ENCODE results near the gene PIP5K1B. TPM values are rescaled to one million over a fixed set of nuclear protein-coding genes. Genes with fewer than 3 reads are reported as not detected.

PIP5K1B gene
- total and polyA plus RNA-seq, 10 of the 15 experiments (the other 5 are each of a cell fraction or from before 2014, with no cell fraction given), result 6.8 to 16.3 (median 10.6) TPM

- WGBS (ENCODE audit: insufficient coverage, insufficient replicate concordance, low lambda C conversion rate, missing lambda C conversion rate), result 94% methylated on average over 6 of the region's 6 CpGs
- ChIA-PET CTCF (no interaction called here), POLR2A (no interaction called here), SMC1A (ENCODE audit: uncharacterized antibody, unreplicated experiment) (no interaction called here), RAD21 (ENCODE audit: unreplicated experiment) (no interaction called here)
- no peak for FAIRE-seq
- Histone ChIP-seq H2AFZ (ENCODE audit: control insufficient read depth, low read depth, low read length) (no peak overlapping the region), H3K4me1 (ENCODE audit: control insufficient read depth, insufficient read depth, low read length) (no peaks in the 10 kb centered on the region), H3K9me3 (replicated peaks; ENCODE audit: control insufficient read depth, insufficient read depth, low read length) (no peaks in the 10 kb centered on the region), H3K79me2 (ENCODE audit: control insufficient read depth, insufficient read depth, low read length) (no peaks in the 10 kb centered on the region), H4K20me1 (ENCODE audit: control insufficient read depth, insufficient read depth) (no peaks in the 10 kb centered on the region), H3K4me3 (no peak overlapping the region), H3K36me3 (ENCODE audit: control insufficient read depth in 2 of 2, insufficient read depth in 2 of 2, low read length in 1 of 2) (peaks cover 0 to 3% of the 10 kb centered on the region in 2 experiments; a peak in 1 of 4 replicates), H3K4me2 (ENCODE audit: control insufficient read depth, insufficient read depth) (no peak overlapping the region), H3K27me3 (replicated peaks in 1 of 2; ENCODE audit: control insufficient read depth in 2 of 2, insufficient read depth in 2 of 2, low read length in 1 of 2) (no peaks in the 10 kb centered on the region), H3K9ac (ENCODE audit: control insufficient read depth, insufficient read depth, low read length) (no peak overlapping the region), H3K27ac (ENCODE audit: control insufficient read depth, insufficient read depth) (no peak overlapping the region)
- in situ Hi-C loops (cut with MboI), result no loop called here
- BruUV-seq (replicated peaks), result no TSS peak
- intact Hi-C loops (cut with micrococcal nuclease; ENCODE audit: unreplicated experiment), result no loop called here
- ATAC-seq, result no peak
- no peak for TF ChIP-seq YY1 (IDR thresholded peaks at IDR 0.05; ENCODE audit: low read depth, low read length)
- no peak for TF ChIP-seq ZBED1 (IDR thresholded peaks at IDR 0.05; ENCODE audit: borderline replicate concordance)
- no peak for TF ChIP-seq NBN (IDR thresholded peaks at IDR 0.05)
- TF ChIP-seq ATF3 (IDR thresholded peaks at IDR 0.05; ENCODE audit: borderline replicate concordance, extremely low read depth, low read depth, low read length), result no peak
- TF ChIP-seq E2F8 (IDR thresholded peaks at IDR 0.05; ENCODE audit: low read depth, partially characterized antibody), result no peak
- TF ChIP-seq ZNF622 (IDR thresholded peaks at IDR 0.05), result no peak
- TF ChIP-seq CEBPB (IDR thresholded peaks at IDR 0.05; ENCODE audit: borderline replicate concordance in 1 of 2, low read depth in 2 of 2, low read length in 2 of 2), result no peak
- no peak for TF ChIP-seq BACH1 (IDR thresholded peaks at IDR 0.05; ENCODE audit: borderline replicate concordance)
- TF ChIP-seq ASH2L (IDR thresholded peaks at IDR 0.05; ENCODE audit: borderline replicate concordance, low read depth), result no peak
- TF ChIP-seq ETV6 (conservative IDR thresholded peaks at IDR 0.05 in 1 of 2, IDR thresholded peaks at IDR 0.05 in 1 of 2; ENCODE audit: borderline replicate concordance in 1 of 2, low read depth in 1 of 2), result no peak
- TF ChIP-seq CBFB (IDR thresholded peaks at IDR 0.05; ENCODE audit: low read depth), result no peak
- TF ChIP-seq EP300 (IDR thresholded peaks at IDR 0.05; ENCODE audit: borderline replicate concordance in 1 of 2, control insufficient read depth in 1 of 2, low read depth in 2 of 2, low read length in 2 of 2), result no peak
- no peak for TF ChIP-seq KLF5 (IDR thresholded peaks at IDR 0.05; ENCODE audit: partially characterized antibody)
- DNase-seq (ENCODE audit: low read depth, low spot score), result no peak
Observed at GRCh38 chr9:68867066-68867465, 162.0 kb downstream of the PIP5K1B start.
